VCaP (cell line): ENCODE results near the gene RAB6B.

Source experiments
- H3K27ac ChIP-seq: fragments of 450-650 bp; 2 replicates; pipeline ENCODE4 v1.5.1; 2017
- TF ChIP-seq, protein P1 (sequence below): fragments of 450-650 bp; conservative IDR thresholded peaks from 2 replicates; pipeline ENCODE4 v1.5.1; 2017; ENCODE audit warnings: mild to moderate bottlenecking, moderate library complexity

The RAB6B gene

DNA sequence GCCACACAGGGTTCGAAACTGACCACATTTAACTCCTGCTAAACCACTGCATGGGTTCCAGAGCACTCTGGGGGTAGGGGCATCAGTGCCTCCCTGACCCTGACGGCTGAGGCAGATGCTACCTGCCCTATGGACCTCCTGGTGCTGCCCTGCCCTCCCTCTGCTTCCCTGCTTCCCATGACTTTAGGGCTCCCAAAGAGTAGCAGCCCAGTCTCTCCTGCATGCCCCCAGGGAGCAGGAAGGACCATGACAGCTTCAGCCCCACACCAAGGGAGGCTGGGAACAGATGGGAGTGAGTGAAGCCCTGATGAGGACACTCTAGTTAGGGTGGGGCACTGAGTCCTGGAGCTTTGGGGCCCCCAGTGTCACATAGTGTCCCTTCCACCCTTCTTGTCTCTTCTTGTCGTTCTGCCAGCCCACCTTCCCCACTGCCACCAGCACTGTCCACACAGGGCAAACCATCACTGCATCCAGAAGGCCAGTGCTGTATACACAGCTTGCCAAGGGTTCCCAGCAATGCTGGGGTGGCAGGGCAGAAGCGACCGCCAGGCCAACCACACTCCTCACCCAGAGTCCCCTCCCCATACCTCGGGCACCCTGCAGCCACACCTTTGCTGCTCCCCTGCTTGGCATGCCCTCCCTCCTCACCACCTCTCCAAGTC is 59.1 kb downstream of the RAB6B start:
- H3K27ac ChIP-seq, result no peak overlapping the region
- TF ChIP-seq, protein P1, sequence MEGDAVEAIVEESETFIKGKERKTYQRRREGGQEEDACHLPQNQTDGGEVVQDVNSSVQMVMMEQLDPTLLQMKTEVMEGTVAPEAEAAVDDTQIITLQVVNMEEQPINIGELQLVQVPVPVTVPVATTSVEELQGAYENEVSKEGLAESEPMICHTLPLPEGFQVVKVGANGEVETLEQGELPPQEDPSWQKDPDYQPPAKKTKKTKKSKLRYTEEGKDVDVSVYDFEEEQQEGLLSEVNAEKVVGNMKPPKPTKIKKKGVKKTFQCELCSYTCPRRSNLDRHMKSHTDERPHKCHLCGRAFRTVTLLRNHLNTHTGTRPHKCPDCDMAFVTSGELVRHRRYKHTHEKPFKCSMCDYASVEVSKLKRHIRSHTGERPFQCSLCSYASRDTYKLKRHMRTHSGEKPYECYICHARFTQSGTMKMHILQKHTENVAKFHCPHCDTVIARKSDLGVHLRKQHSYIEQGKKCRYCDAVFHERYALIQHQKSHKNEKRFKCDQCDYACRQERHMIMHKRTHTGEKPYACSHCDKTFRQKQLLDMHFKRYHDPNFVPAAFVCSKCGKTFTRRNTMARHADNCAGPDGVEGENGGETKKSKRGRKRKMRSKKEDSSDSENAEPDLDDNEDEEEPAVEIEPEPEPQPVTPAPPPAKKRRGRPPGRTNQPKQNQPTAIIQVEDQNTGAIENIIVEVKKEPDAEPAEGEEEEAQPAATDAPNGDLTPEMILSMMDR, result no peak

DNA sequence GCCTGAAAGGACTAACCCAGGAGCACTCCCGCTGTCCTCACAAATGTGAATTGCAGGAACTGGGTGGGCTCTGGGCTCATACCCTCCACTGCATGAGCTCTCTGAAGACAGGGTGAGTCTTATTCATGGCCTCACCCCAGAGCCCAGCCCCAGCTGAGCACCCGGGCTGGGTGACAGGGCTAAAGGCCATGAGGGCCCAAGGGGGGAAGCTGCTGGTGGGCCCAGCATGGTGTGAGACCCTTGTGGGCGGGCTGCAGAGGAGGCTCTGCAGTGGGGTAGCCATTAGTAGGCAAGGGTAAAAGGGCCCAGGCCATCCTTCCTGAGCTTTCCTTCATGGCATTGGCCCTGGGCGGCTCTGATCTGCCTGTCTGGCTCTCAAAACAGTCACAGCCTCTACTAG is 59.7 kb downstream of the RAB6B start:
- TF ChIP-seq, protein P1, result no peak

DNA sequence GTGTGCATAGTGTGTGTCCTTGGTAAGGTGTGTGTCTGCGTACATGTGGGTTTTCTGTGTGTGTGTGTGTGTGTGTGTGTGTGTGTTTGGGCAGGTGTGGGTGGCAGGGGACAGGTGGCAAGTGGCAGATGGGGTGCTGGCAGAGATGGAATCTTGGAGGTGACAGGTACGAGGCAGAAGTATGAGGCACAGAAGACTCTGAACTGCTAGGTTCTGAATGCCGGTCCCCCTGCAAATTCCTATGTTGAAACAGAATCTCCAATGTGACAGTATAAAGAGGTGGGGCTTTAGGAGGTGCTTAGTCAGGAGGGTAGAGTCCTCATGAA is 60.3 kb downstream of the RAB6B start:
- TF ChIP-seq, protein P1, result no peak
- no peak overlapping the region for H3K27ac ChIP-seq

More for the DNA sequence above, 59.7 kb downstream of the RAB6B start:
- no peak overlapping the region for H3K27ac ChIP-seq

DNA sequence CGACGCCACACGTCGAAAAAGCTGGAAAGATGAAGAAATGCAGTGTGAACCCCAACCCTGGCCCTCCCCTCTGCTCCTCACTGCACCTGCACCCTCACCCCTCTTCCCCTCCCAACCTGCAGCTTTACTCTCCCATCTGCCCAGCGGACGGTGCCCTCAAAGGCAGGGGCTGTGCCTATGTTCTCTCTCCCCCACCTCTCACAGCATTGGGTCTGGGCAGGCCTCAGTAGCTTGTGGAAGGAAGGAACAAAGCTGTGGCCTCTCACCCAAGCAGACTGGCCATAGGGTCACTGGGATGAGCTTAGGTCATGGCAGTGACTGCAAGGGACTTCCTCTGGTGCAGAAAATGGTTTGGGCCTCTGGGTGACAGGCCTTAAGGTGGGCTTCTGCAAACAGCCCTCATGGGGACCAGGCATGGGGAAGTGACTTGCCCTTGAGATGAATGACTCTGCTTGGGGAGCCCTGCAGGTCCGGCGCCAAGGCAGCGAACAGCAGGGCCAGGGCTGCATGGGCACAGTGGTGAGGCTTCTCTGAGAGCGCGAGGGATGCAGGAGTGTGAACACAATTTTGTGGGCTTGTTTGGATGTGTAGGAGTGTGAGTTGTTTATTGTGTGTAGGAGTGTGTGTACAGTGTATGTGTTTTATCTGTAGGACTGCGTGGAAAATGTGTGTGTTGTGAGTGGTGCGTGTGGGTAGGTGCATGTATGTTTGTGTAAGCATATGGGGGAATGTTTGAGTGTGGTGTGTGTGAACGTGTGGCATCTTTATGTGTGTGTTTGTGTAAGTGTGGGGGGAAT is 60.9 kb downstream of the RAB6B start:
- TF ChIP-seq, protein P1, result no peak
- no peak overlapping the region for H3K27ac ChIP-seq

DNA sequence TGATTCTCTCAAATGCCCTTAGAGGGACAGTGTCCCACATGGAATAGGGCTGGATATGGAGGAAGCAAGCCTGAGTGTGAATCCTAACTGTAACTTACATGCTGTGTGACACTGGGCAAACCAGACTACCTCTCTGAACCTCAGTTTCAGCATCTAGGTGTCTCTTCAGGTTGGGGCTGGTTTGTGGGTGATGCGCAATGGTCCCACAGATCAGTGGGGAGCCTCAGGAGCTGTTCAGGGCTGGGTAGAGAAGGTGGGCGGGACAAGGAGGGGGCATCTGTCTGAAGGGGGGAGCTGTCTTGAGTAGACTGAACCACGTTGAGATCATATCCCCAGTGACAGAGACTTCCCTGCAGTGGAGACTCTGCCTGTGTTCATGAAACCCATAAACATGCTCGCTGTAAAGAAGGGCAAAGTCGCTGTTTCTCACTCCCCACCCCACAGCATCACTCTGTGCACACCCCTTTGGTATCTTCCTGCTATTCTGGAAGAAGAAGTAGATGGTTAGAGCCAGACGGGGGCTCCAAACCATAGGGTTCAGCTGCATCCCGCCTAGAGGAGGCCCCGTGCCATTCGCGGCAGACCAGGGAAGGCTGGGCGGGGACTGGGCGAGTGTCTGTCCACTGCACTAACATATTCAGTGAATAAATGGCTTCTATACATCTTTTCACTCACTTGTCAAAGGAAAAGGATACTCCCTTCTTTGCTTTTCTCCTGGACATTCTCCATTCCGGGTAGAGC is 61.6 kb downstream of the RAB6B start:
- H3K27ac ChIP-seq, result no peak overlapping the region
- TF ChIP-seq, protein P1, result no peak

DNA sequence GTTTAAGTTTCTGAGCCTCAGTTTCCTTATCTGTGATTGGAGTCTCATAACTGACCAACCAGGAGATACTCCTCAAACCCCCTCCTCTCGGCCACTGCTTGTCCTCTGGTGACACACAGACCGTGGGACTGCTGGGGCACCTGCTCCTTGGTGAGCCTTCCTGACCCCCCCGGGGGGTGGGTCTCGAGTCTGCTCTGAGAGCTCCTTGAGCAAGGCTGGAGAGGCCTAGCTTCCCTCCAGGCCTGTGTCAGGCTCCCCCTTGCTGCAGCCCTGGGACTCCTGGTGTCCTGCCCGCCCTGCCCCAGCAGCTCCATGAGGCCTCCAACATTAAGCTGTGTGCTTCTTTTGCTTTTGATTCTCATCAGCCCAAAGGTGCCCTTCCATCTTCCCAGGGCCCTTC is 62.4 kb downstream of the RAB6B start:
- TF ChIP-seq, protein P1, result no peak
- no peak overlapping the region for H3K27ac ChIP-seq

DNA sequence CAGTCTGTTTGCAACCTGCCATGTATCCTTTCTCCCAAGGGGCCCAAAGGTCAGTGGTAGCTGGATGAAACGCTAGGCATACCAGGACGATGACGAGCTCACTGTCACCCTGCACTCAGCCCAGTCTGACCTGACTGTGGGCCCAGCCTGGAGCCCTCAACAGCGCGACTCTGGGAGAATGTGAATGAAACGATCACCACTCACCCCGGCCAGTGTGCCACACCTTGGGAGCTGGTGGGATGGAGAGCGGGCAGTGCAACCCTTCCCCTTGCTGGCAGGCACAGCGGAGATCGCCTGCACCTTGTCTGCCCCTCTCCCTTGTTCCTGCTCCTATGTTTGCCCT is 62.9 kb downstream of the RAB6B start:
- TF ChIP-seq, protein P1, result no peak
- H3K27ac ChIP-seq, result no peak overlapping the region
